AG09309 (cell line): ENCODE results near the gene FBLN7.

Source experiments
- DNase-seq: peaks from one replicate; pipeline ENCODE4 v3.0.0-alpha.2; 2010; ENCODE audit warnings: low read depth
- H3K4me3 ChIP-seq: 2 replicates; pipeline ENCODE4 v1.5.1; 2011; ENCODE audit warnings: mild to moderate bottlenecking, low read depth, low read length, moderate library complexity; ENCODE audit not compliant: control insufficient read depth
- CTCF ChIP-seq: IDR thresholded peaks from 2 replicates; pipeline ENCODE4 v1.5.1; 2011; ENCODE audit warnings: mild to moderate bottlenecking, low read depth, low read length, inconsistent platforms; ENCODE audit not compliant: insufficient read depth, control insufficient read depth; ENCODE audit errors: missing control alignments

FBLN7 gene

GRCh38 chr2:112170495-112170894 is 32.3 kb downstream of the FBLN7 start:
- H3K4me3 ChIP-seq = no peak overlapping the region
- no peak for TF ChIP-seq CTCF
- DNase-seq = no peak

GRCh38 chr2:112173646-112174319 is 35.6 kb downstream of the FBLN7 start:
- no peak for TF ChIP-seq CTCF
- no peak for DNase-seq
- no peak overlapping the region for H3K4me3 ChIP-seq

GRCh38 chr2:112174383-112174782 is 36.2 kb downstream of the FBLN7 start:
- TF ChIP-seq CTCF = no peak
- H3K4me3 ChIP-seq = no peak overlapping the region
- no peak for DNase-seq

GRCh38 chr2:112175333-112175732 is 37.1 kb downstream of the FBLN7 start:
- H3K4me3 ChIP-seq = no peak overlapping the region
- TF ChIP-seq CTCF = no peak
- DNase-seq = no peak

GRCh38 chr2:112175958-112176573 is 37.9 kb downstream of the FBLN7 start:
- TF ChIP-seq CTCF = no peak
- H3K4me3 ChIP-seq = no peak overlapping the region
- no peak for DNase-seq

- H3K4me3 ChIP-seq = no peak overlapping the region
- no peak for DNase-seq
- TF ChIP-seq CTCF = no peak
These were observed 43.5 kb downstream of the FBLN7 start for GRCh38 chr2:112181571-112182290.
